NCI-H1048 (cell line): ENCODE results near the gene CDR2L.
"Not testable (repeated sequence)": the region's sequence is repeated elsewhere in the genome, so short reads cannot be mapped to it uniquely, and the experiment has no call there.

Source experiments
- DNase-seq: peaks from one replicate; lab custom pipeline; 2025; lab: John Stamatoyannopoulos, UW

CDR2L gene

GRCh38 chr17:74959826-74960515 lies 27.5 kb upstream of the CDR2L start:
- DNase-seq = no peak

GRCh38 chr17:74960570-74961342 lies 26.7 kb upstream of the CDR2L start:
- DNase-seq = no peak

- peak; percentile 75 for DNase-seq
Measured at GRCh38 chr17:74961657-74962350, 25.6 kb upstream of the CDR2L start.

- DNase-seq = no peak
Measured at GRCh38 chr17:74962622-74963394, 24.6 kb upstream of the CDR2L start.

- no peak for DNase-seq
Measured at GRCh38 chr17:74963656-74964055, 23.8 kb upstream of the CDR2L start.

GRCh38 chr17:74964246-74964761 lies 23.1 kb upstream of the CDR2L start:
- no peak for DNase-seq

GRCh38 chr17:74964988-74965622 lies 22.3 kb upstream of the CDR2L start:
- DNase-seq = no peak

GRCh38 chr17:74968361-74968780 lies 19.1 kb upstream of the CDR2L start:
- DNase-seq = no peak

- DNase-seq = not testable (repeated sequence)
Measured at GRCh38 chr17:74969501-74969900, 17.9 kb upstream of the CDR2L start.

- no peak for DNase-seq
Measured at GRCh38 chr17:74970395-74970794, 17.0 kb upstream of the CDR2L start.

GRCh38 chr17:74971069-74971841 lies 16.2 kb upstream of the CDR2L start:
- DNase-seq = no peak

- DNase-seq = no peak
Measured at GRCh38 chr17:74971842-74972106, 15.7 kb upstream of the CDR2L start.

- DNase-seq = peak; percentile 27
Measured at GRCh38 chr17:74972107-74972972, 15.1 kb upstream of the CDR2L start, which contains the start of gene HID1. TSS of gene HID1 (minus strand) at chr17:74972759. CDS start at chr17:74972656, 103 bp downstream.

GRCh38 chr17:74972973-74973328 lies 14.5 kb upstream of the CDR2L start:
- DNase-seq = no peak

- no peak for DNase-seq
Measured at GRCh38 chr17:74975943-74976342, 11.5 kb upstream of the CDR2L start.

GRCh38 chr17:74977802-74978201 lies 9.6 kb upstream of the CDR2L start:
- DNase-seq = no peak

GRCh38 chr17:74978240-74978639 lies 9.2 kb upstream of the CDR2L start:
- DNase-seq = no peak

- DNase-seq = no peak
Measured at GRCh38 chr17:74979408-74980146, 7.9 kb upstream of the CDR2L start.

GRCh38 chr17:74981318-74981978 lies 6.0 kb upstream of the CDR2L start:
- DNase-seq = no peak
